GM12878 (cell line): ENCODE results near the gene RHOF. TPM values are rescaled to one million over a fixed set of nuclear protein-coding genes. Genes with fewer than 3 reads are reported as not detected.
A peak's percentile ranks its signal among the peaks of the same experiment; 100 is the strongest.

Source experiments
- ATAC-seq: fragments of 200-7000 bp; cut with Tn5 transposase; 3 replicates; pipeline ENCODE4 v1.9.1; 2020; ENCODE audit warnings: mild to moderate bottlenecking, moderate library complexity
- BruUV-seq: library from RNA; stranded (reverse); fragments of 400-500 nt; replicated peaks from 2 replicates; lab custom pipeline; 2021; lab: Mats Ljungman, UMichigan
- CTCF ChIA-PET: fragments of 300-600 bp; sonication (Branson Sonifier 250); formaldehyde crosslinking; extraction: SDS; loops from one replicate; lab custom pipeline; 2021; ENCODE audit warnings: inconsistent platforms; lab: Yijun Ruan, JAX
- POLR2A ChIA-PET: fragments of 350-600 bp; formaldehyde crosslinking; extraction: SDS; loops from one replicate; lab custom pipeline; 2021; ENCODE audit warnings: inconsistent platforms; lab: Charles Lee
- RAD21 ChIA-PET: fragments of 300-600 bp; sonication (Branson Sonifier 250); formaldehyde crosslinking; loops from one replicate; lab custom pipeline; 2023; ENCODE audit warnings: antibody characterized with exemption; ENCODE audit not compliant: unreplicated experiment; lab: Charles Lee
- SMC1A ChIA-PET: fragments of 300-600 bp; sonication (Branson Sonifier 250); formaldehyde crosslinking; loops from one replicate; lab custom pipeline; 2023; ENCODE audit not compliant: unreplicated experiment, uncharacterized antibody; lab: Charles Lee
- DNase-seq: peaks from one replicate; pipeline ENCODE4 v3.0.0-alpha.2; 2011; ENCODE audit warnings: low read depth, low spot score
- FAIRE-seq: peaks from 3 replicates; lab custom pipeline; 2011; peaks lifted over from hg19 to GRCh38; lab: Jason Lieb, UNC
- H2AFZ ChIP-seq: 2 replicates; pipeline ENCODE4 v1.6.0; 2011; ENCODE audit warnings: low read depth, low read length, control low read depth; ENCODE audit not compliant: control insufficient read depth
- H3K27ac ChIP-seq: 2 replicates; pipeline ENCODE4 v1.5.1; 2011; ENCODE audit warnings: control low read depth; ENCODE audit not compliant: control insufficient read depth, insufficient read depth
- H3K27me3 ChIP-seq, 2 experiments: replicated peaks in 1 of 2; 2 replicates each; pipeline versions ENCODE4 v1.6.0 to v1.6.1; 2011; ENCODE audit warnings: low read length in 1 of 2; ENCODE audit not compliant: control insufficient read depth in 2 of 2, insufficient read depth in 2 of 2
- H3K36me3 ChIP-seq, 2 experiments: 2 replicates each; pipeline ENCODE4 v1.5.1; 2011; ENCODE audit warnings: low read length in 1 of 2; ENCODE audit not compliant: control insufficient read depth in 2 of 2, insufficient read depth in 2 of 2
- H3K4me1 ChIP-seq: 2 replicates; pipeline ENCODE4 v1.6.1; 2011; ENCODE audit warnings: mild to moderate bottlenecking, low read length, moderate library complexity, mixed read lengths; ENCODE audit not compliant: control insufficient read depth, insufficient read depth
- H3K4me2 ChIP-seq: 2 replicates; pipeline ENCODE4 v1.6.0; 2011; ENCODE audit warnings: control low read depth; ENCODE audit not compliant: control insufficient read depth, insufficient read depth
- H3K4me3 ChIP-seq: fragments of 200-600 bp; sonication (generic); 2 replicates; pipeline ENCODE4 v1.5.1; 2016
- H3K79me2 ChIP-seq: 2 replicates; pipeline ENCODE4 v1.6.0; 2011; ENCODE audit warnings: low read length; ENCODE audit not compliant: control insufficient read depth, insufficient read depth
- H3K9ac ChIP-seq: 2 replicates; pipeline ENCODE4 v1.8.0; 2011; ENCODE audit warnings: low read length, control low read depth, mixed read lengths; ENCODE audit not compliant: control insufficient read depth, insufficient read depth
- H3K9me3 ChIP-seq: replicated peaks from 3 replicates; pipeline ENCODE4 v1.5.1; 2011; ENCODE audit warnings: mild to moderate bottlenecking, low read length; ENCODE audit not compliant: control insufficient read depth, insufficient read depth
- H4K20me1 ChIP-seq: 2 replicates; pipeline ENCODE4 v1.6.0; 2011; ENCODE audit not compliant: control insufficient read depth, insufficient read depth
- BHLHE40 ChIP-seq, 2 experiments: fragments of 450-650 bp in 1 of 2; IDR thresholded peaks; 2 replicates each; pipeline ENCODE4 v1.6.1; 2011 to 2017; ENCODE audit warnings: low read depth in 2 of 2, borderline replicate concordance in 1 of 2, improper control_type of control experiment in 1 of 2, low read length in 1 of 2, mild to moderate bottlenecking in 1 of 2
- CHD1 ChIP-seq: IDR thresholded peaks from 2 replicates; pipeline ENCODE4 v1.6.1; 2012; ENCODE audit warnings: low read depth, low read length, improper control_type of control experiment
- E2F8 ChIP-seq: fragments of 450-650 bp; IDR thresholded peaks from 2 replicates; pipeline ENCODE4 v1.6.1; 2018; ENCODE audit warnings: mild to moderate bottlenecking, low read depth, moderate library complexity; ENCODE audit not compliant: partially characterized antibody
- EGR1 ChIP-seq, 2 experiments: IDR thresholded peaks; 1 replicate in 1 of 2; 2 replicates in 1 of 2; pipeline ENCODE4 v1.6.1; 2011 to 2012; ENCODE audit warnings: low read depth in 2 of 2, low read length in 2 of 2, borderline replicate concordance in 1 of 2, mild to moderate bottlenecking in 1 of 2, moderate library complexity in 1 of 2
- FOXM1 ChIP-seq: IDR thresholded peaks from 2 replicates; pipeline ENCODE4 v1.6.1; 2012; ENCODE audit warnings: low read depth, mild to moderate bottlenecking, inconsistent platforms, low read length, moderate library complexity
- IRF4 ChIP-seq: IDR thresholded peaks from 2 replicates; pipeline ENCODE4 v1.6.1; 2011; ENCODE audit warnings: low read depth, low read length
- MXI1 ChIP-seq: fragments of 150-350 bp; IDR thresholded peaks from 2 replicates; pipeline ENCODE4 v1.6.1; 2011; ENCODE audit warnings: low read depth, mild to moderate bottlenecking, inconsistent platforms, low read length, improper control_type of control experiment
- MYB ChIP-seq: fragments of 150-350 bp; IDR thresholded peaks from 2 replicates; pipeline ENCODE4 v1.6.1; 2014; ENCODE audit warnings: mild to moderate bottlenecking, low read depth, low read length, borderline replicate concordance
- MYC ChIP-seq: IDR thresholded peaks from 2 replicates; pipeline ENCODE4 v1.6.1; 2011; ENCODE audit warnings: mild to moderate bottlenecking, low read length, moderate library complexity, inconsistent platforms; ENCODE audit not compliant: insufficient read depth, insufficient replicate concordance, insufficient read length, severe bottlenecking
- NBN ChIP-seq: fragments of 450-650 bp; IDR thresholded peaks from 2 replicates; pipeline ENCODE4 v1.6.1; 2016
- NFIC ChIP-seq: IDR thresholded peaks from 2 replicates; pipeline ENCODE4 v1.6.1; 2012; ENCODE audit warnings: low read depth, mild to moderate bottlenecking, inconsistent platforms, low read length, moderate library complexity
- NFXL1 ChIP-seq: fragments of 450-650 bp; IDR thresholded peaks from 2 replicates; pipeline ENCODE4 v1.6.1; 2017; ENCODE audit warnings: antibody characterized with exemption, mild to moderate bottlenecking, borderline replicate concordance
- NFYB ChIP-seq: IDR thresholded peaks from 2 replicates; pipeline ENCODE4 v1.6.1; 2011; ENCODE audit warnings: low read depth, mild to moderate bottlenecking, low read length, improper control_type of control experiment, moderate library complexity; ENCODE audit not compliant: insufficient read depth
- NR2C1 ChIP-seq: fragments of 450-650 bp; IDR thresholded peaks from 2 replicates; pipeline ENCODE4 v1.6.1; 2017; ENCODE audit warnings: antibody characterized with exemption, mild to moderate bottlenecking, moderate library complexity
- NR2C2 ChIP-seq: IDR thresholded peaks from 2 replicates; pipeline ENCODE4 v1.6.1; 2011; ENCODE audit warnings: borderline replicate concordance, low read depth; ENCODE audit not compliant: control insufficient read depth, insufficient read length
- PAX5 ChIP-seq: IDR thresholded peaks from 2 replicates; pipeline ENCODE4 v1.6.1; 2011; ENCODE audit warnings: low read depth, low read length, borderline replicate concordance
- SIN3A ChIP-seq: IDR thresholded peaks from 2 replicates; pipeline ENCODE4 v1.6.1; 2012; ENCODE audit warnings: low read depth, low read length, improper control_type of control experiment
- SREBF1 ChIP-seq: IDR thresholded peaks from 2 replicates; pipeline ENCODE4 v1.6.1; 2012; ENCODE audit warnings: mild to moderate bottlenecking, low read length
- SUZ12 ChIP-seq: fragments of 200-600 bp; sonication (generic); IDR thresholded peaks from one replicate; pipeline ENCODE4 v1.6.1; 2018; ENCODE audit warnings: antibody characterized with exemption, mild to moderate bottlenecking; ENCODE audit not compliant: unreplicated experiment
- TARDBP ChIP-seq: IDR thresholded peaks from 2 replicates; pipeline ENCODE4 v1.6.1; 2016; ENCODE audit warnings: borderline replicate concordance
- ZNF274 ChIP-seq: IDR thresholded peaks from one replicate; pipeline ENCODE4 v1.8.0; 2011; ENCODE audit not compliant: insufficient read length, insufficient read depth
- WGBS: methylation state at CpG from one replicate; pipeline ENCODE4 v1.1.6; 2016; ENCODE audit warnings: low lambda C conversion rate; ENCODE audit not compliant: insufficient replicate concordance, insufficient coverage; ENCODE audit errors: missing lambda C conversion rate; 5-methylcytosine and 5-hydroxymethylcytosine counted together
- in situ Hi-C: fragments of 300-500 bp; cut with MboI; formaldehyde crosslinking; loops from 9 replicates; pipeline ENCODE4 v1.14.3; 2018; ENCODE audit warnings: mixed read lengths
- intact Hi-C: fragments of 100-400 bp; cut with micrococcal nuclease; formaldehyde crosslinking; loops from one replicate; pipeline ENCODE4 v1.14.2; 2022; ENCODE audit not compliant: unreplicated experiment
- polyA plus RNA-seq, 11 experiments: library from polyadenylated mRNA; depleted of rRNA in 4 of 11; unstranded in 6 of 11; stranded (reverse) in 5 of 11; fragments of >200 nt; fragmentation: Nextera tagmentation in 4 of 11; fragmentation: Illumina TruSeq in 1 of 11; extraction: Ambion mirVana in 4 of 11; extraction: Trizol in 1 of 11; gene quantifications; 1 replicate in 1 of 11; 2 replicates in 10 of 11; pipeline versions ENCODE4 v1.2.1 to v1.2.3, GENCODE V29; 2011 to 2016; ENCODE audit warnings: inconsistent platforms in 2 of 11, missing spikeins in 2 of 11, low read depth in 1 of 11
- total RNA-seq, 4 experiments: library from RNA; depleted of rRNA in 3 of 4; stranded (reverse); fragments of >200 nt in 3 of 4; fragmentation: Illumina TruSeq in 1 of 4; extraction: Trizol in 1 of 4; gene quantifications; 2 replicates each; pipeline versions ENCODE4 v1.2.1 to v1.2.3, GENCODE V29; 2013 to 2021

The RHOF gene
- total and polyA plus RNA-seq, 10 of the 15 experiments (the other 5 are each of a cell fraction or from before 2014, with no cell fraction given): 6.1 to 78.7 (median 39.7) TPM

DNA sequence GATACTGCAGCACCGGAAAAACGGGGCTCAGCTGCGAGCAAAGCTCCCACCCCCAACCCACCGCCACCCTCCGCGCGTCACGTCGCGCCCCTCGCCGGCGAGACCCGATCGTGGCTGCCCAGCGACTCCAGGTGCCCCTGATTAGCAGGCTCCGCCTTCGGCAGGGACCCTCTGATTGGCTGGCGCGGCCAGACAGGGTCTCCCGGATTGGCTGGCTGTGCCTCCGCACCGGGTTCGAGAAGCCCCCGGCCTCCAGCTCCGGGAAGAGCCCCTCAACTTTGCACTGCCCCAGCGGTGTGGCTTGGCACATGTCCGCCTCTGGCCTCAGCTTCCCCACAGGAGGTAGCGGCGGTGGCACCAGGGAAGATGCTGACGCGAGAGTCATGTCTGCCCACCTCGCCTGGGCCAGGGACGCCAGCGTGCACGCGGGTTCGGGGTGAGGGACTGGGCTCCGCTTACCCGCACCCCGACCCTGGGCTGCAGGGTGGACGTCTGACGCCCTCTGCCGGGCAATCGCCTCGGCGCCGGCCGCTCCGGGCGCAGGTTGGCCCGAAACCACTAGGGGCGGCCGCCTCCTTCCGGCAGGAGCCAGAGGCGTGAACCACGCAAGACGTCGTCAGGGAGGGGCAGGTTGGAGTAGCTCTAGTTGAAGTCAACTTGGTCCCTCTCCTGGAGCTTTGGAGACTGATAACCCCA is 498 bp upstream of the RHOF start:
- Histone ChIP-seq H4K20me1 (no peaks in the 10 kb centered on the region; the same call in 1 of the 2 replicates), H3K27ac (peak overlapping the region; percentile 73), H3K36me3 (peaks cover 9 to 15% of the 10 kb centered on the region in 2 experiments; a peak in 3 of 4 replicates), H3K4me3 (peak overlapping the region; percentile 97), H3K9ac (peak overlapping the region; percentile 57), H3K4me1 (peaks cover 44% of the 10 kb centered on the region), H3K4me2 (peak overlapping the region; percentile 93), H3K79me2 (peaks cover 57% of the 10 kb centered on the region), H3K9me3 (no peaks in the 10 kb centered on the region), H2AFZ (peak overlapping the region; percentile 73), H3K27me3 (no peaks in the 10 kb centered on the region)
- intact Hi-C loops (loop anchor here (1.0 kb wide), 4 partner anchors 18 to 97 kb away; partner anchors contain the start of gene PSMD9), in situ Hi-C loops (loop anchor here (5.0 kb wide), 1 partner anchor 102 kb away; no protein-coding TSS in a partner anchor)
- SMC1A ChIA-PET: interaction anchor here (0.6 to 10.5 kb wide), 31 partner anchors 10 to 373 kb away, joined by 3 to 226 read pairs (median 5); partner anchors contain the start of genes CFAP251, PSMD9, SETD1B and TMEM120B
- RAD21 ChIA-PET: interaction anchor here (0.6 to 11.7 kb wide), 32 partner anchors 13 to 442 kb away, joined by 3 to 395 read pairs (median 5); partner anchors contain the start of genes ANAPC5, CFAP251, ORAI1 and PSMD9
- peak; percentile 82 for DNase-seq
- FAIRE-seq: peak; percentile 88
- CTCF ChIA-PET: interaction anchor here (0.6 to 16.2 kb wide), 50 partner anchors 14 to 369 kb away, joined by 3 to 565 read pairs (median 4); partner anchors contain the start of genes CFAP251, ORAI1, PSMD9 and SETD1B
- BruUV-seq: no TSS peak
- ATAC-seq: peak; percentile 71
- WGBS: under 1% methylated on average over 58 of the region's 59 CpGs
- POLR2A ChIA-PET: interaction anchor here (0.6 to 7.9 kb wide), 14 partner anchors 10 to 107 kb away, joined by 3 to 155 read pairs (median 4); partner anchors contain the start of genes PSMD9, SETD1B and TMEM120B
- TF ChIP-seq MYB (no peak), MYC (peak; percentile 77), SIN3A (peak; percentile 66; the same call in 1 of the 2 replicates), IRF4 (peak; percentile 99), SREBF1 (no peak), NFYB (peak; percentile 77), NR2C2 (no peak), NFIC (no peak), ZNF274 (no peak), NR2C1 (peak; percentile 60; the same call in 1 of the 2 replicates), TARDBP (peak; percentile 74; the same call in 1 of the 2 replicates), SUZ12 (no peak), NBN (peak; percentile 89), E2F8 (no peak), FOXM1 (no peak), PAX5 (peak; percentile 87; the same call in 1 of the 2 replicates), BHLHE40 (IDR thresholded peaks at IDR 0.05; ENCODE audit: borderline replicate concordance in 1 of 2, low read depth in 2 of 2, low read length in 1 of 2) (peak; percentile 85 to 91), EGR1 (IDR thresholded peaks at IDR 0.05; ENCODE audit: borderline replicate concordance in 1 of 2, low read depth in 2 of 2, low read length in 2 of 2) (peak; percentile 19 to 34; a peak in 2 of 3 replicates), NFXL1 (no peak), CHD1 (no peak), MXI1 (peak; percentile 86; the same call in 1 of the 2 replicates)
